GM23338 (cell line): ENCODE measurements around the gene PODN. TPM values are rescaled to one million over a fixed set of nuclear protein-coding genes. Genes with fewer than 3 reads are reported as not detected.

Experiments used
- ATAC-seq: fragments of 200-7000 bp; cut with Tn5 transposase; 3 replicates; pipeline ENCODE4 v1.9.1; 2020
- DNase-seq: peaks from one replicate; pipeline ENCODE4 v3.0.0-alpha.2; 2015; ENCODE audit warnings: low spot score
- H2AFZ ChIP-seq: fragments of 200-600 bp; sonication (generic); 2 replicates; pipeline ENCODE4 v1.8.0; 2016; ENCODE audit warnings: antibody characterized with exemption, mild to moderate bottlenecking, moderate library complexity
- H3F3A ChIP-seq: fragments of 200-600 bp; sonication (generic); replicated peaks from 2 replicates; pipeline ENCODE4 v1.8.0; 2017; ENCODE audit warnings: antibody characterized with exemption, mixed run types, low read depth
- H3K27ac ChIP-seq: fragments of 200-600 bp; sonication (generic); 2 replicates; pipeline ENCODE4 v1.6.1; 2016; ENCODE audit warnings: low read depth
- H3K27me3 ChIP-seq: fragments of 200-600 bp; sonication (generic); 2 replicates; pipeline ENCODE4 v1.8.0; 2016; ENCODE audit warnings: mild to moderate bottlenecking, mixed run types, moderate library complexity; ENCODE audit not compliant: insufficient read depth
- H3K36me3 ChIP-seq: fragments of 200-600 bp; sonication (generic); 2 replicates; pipeline ENCODE4 v1.8.0; 2016; ENCODE audit warnings: mild to moderate bottlenecking; ENCODE audit not compliant: insufficient read depth
- H3K4me1 ChIP-seq: fragments of 200-600 bp; sonication (generic); 2 replicates; pipeline ENCODE4 v1.8.0; 2016; ENCODE audit warnings: mild to moderate bottlenecking, moderate library complexity; ENCODE audit not compliant: insufficient read depth
- H3K4me2 ChIP-seq: fragments of 200-600 bp; sonication (generic); 2 replicates; pipeline ENCODE4 v1.7.1; 2017; ENCODE audit warnings: mixed run types
- H3K4me3 ChIP-seq: fragments of 200-600 bp; sonication (generic); 2 replicates; pipeline ENCODE4 v1.6.1; 2016; ENCODE audit warnings: mixed run types
- H3K79me2 ChIP-seq: fragments of 200-600 bp; sonication (generic); replicated peaks from 2 replicates; pipeline ENCODE4 v1.8.0; 2017; ENCODE audit warnings: mild to moderate bottlenecking; ENCODE audit not compliant: insufficient read depth
- H3K9me2 ChIP-seq: fragments of 200-600 bp; sonication (generic); 2 replicates; pipeline ENCODE4 v1.8.0; 2017; ENCODE audit not compliant: insufficient read depth
- H4K20me1 ChIP-seq: fragments of 200-600 bp; sonication (generic); replicated peaks from 2 replicates; pipeline ENCODE4 v1.8.0; 2017; ENCODE audit warnings: mild to moderate bottlenecking; ENCODE audit not compliant: insufficient read depth
- H3K27ac Mint-ChIP-seq: 2 replicates; pipeline ENCODE4 v1.8.0; 2020; ENCODE audit warnings: inconsistent platforms, mild to moderate bottlenecking, moderate library complexity, mixed read lengths
- H3K27me3 Mint-ChIP-seq: 3 replicates; pipeline ENCODE4 v1.8.0; 2022; ENCODE audit warnings: low read depth, mild to moderate bottlenecking, moderate library complexity, mixed read lengths, inconsistent platforms; ENCODE audit not compliant: insufficient read depth, poor library complexity
- H3K36me3 Mint-ChIP-seq: 3 replicates; pipeline ENCODE4 v1.8.0; 2021; ENCODE audit warnings: low read depth, mild to moderate bottlenecking, inconsistent platforms, moderate library complexity, mixed read lengths
- H3K4me1 Mint-ChIP-seq: 3 replicates; pipeline ENCODE4 v1.8.0; 2020; ENCODE audit warnings: mild to moderate bottlenecking, inconsistent platforms, mixed read lengths
- H3K4me3 Mint-ChIP-seq: 3 replicates; pipeline ENCODE4 v1.8.0; 2021; ENCODE audit warnings: moderate library complexity, mild to moderate bottlenecking, inconsistent platforms, mixed read lengths
- H3K9me3 Mint-ChIP-seq: 3 replicates; pipeline ENCODE4 v1.8.0; 2020; ENCODE audit warnings: moderate library complexity, mild to moderate bottlenecking, inconsistent platforms, mixed read lengths
- EZH2phosphoT487 ChIP-seq: fragments of 200-600 bp; sonication (generic); IDR thresholded peaks from one replicate; pipeline ENCODE4 v1.8.1; 2018; ENCODE audit warnings: antibody characterized with exemption; ENCODE audit not compliant: unreplicated experiment
- NANOG ChIP-seq: IDR thresholded peaks from 2 replicates; pipeline ENCODE4 v1.6.1; 2016; ENCODE audit warnings: antibody characterized with exemption, borderline replicate concordance
- POLR2AphosphoS5 ChIP-seq: IDR thresholded peaks from 2 replicates; pipeline ENCODE4 v1.6.1; 2016; ENCODE audit warnings: antibody characterized with exemption, low read depth
- REST ChIP-seq: IDR thresholded peaks from one replicate; pipeline ENCODE4 v1.6.1; 2018; ENCODE audit warnings: antibody characterized with exemption; ENCODE audit not compliant: unreplicated experiment
- STAT1 ChIP-seq: IDR thresholded peaks from one replicate; pipeline ENCODE4 v1.6.1; 2016; ENCODE audit warnings: antibody characterized with exemption; ENCODE audit not compliant: unreplicated experiment
- ZNF114 ChIP-seq: fragments of 250-450 bp; sonication (Bioruptor Pico); IDR thresholded peaks from 2 replicates; pipeline ENCODE4 v1.5.0; 2020; ENCODE audit warnings: mild to moderate bottlenecking, moderate library complexity
- ZNF331 ChIP-seq: fragments of 250-450 bp; sonication (Bioruptor Pico); IDR thresholded peaks from 2 replicates; pipeline ENCODE4 v1.5.0; 2020; ENCODE audit warnings: low read depth, mild to moderate bottlenecking, moderate library complexity
- polyA plus RNA-seq: library from polyadenylated mRNA; unstranded; fragments of >200 nt; fragmentation: Nextera tagmentation; extraction: Ambion mirVana; gene quantifications from 2 replicates; pipeline ENCODE4 v1.2.1, GENCODE V29; 2016
- total RNA-seq: library from RNA; depleted of rRNA; stranded (reverse); fragments of >200 nt; shearing (Covaris generic); gene quantifications from 2 replicates; pipeline ENCODE4 v1.2.3, GENCODE V29; 2014
- TF ChIP-seq, protein P1 (sequence below): fragments of 250-450 bp; sonication (Bioruptor Pico); IDR thresholded peaks from 2 replicates; pipeline ENCODE4 v1.5.0; 2020; ENCODE audit warnings: mild to moderate bottlenecking, moderate library complexity

PODN gene
- total and polyA plus RNA-seq, 2 experiments from 2014 or later: 0.16 to 0.24 TPM

DNA sequence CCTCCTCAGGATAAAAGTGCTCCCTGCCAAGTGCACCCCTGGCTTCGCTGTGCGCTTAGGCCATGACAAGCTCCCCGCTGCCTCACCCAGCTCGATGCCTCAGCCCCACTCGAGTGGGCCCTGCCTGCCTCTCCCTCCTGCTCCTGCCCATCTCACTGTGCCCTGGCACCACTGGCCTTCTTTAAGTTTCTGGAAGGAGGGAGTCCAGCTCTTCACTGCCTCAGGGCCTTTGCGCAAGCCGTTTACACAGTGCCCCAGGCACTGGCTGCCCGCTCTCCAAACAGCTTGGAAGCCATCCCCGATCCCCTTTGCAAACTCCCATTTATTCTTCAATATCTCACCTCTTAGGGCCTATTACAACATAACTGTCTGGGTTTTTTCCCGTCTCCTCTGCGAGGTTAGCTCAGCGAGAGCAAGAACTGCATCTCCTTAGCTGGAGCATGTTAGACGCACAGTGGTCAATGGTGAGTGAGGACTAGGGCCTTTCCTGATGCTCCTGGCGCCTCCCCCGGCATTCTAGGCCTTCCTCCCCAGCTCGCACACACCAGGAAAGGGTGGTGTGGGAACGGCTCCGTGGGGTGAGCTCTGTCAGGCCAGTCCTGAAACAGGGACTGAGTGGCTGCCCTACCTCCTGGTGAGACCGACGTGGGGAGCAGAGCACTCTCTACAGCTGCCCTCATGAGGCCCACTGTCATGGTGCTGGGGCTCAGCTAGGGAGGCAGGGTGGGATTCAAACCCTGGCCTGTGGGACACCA is 31.9 kb downstream of the PODN start:
- H3K4me3 Mint-ChIP-seq: no peak overlapping the region
- H3K4me2 ChIP-seq: no peak overlapping the region
- no peak overlapping the region for H2AFZ ChIP-seq
- H3K27me3 ChIP-seq: no peaks in the 10 kb centered on the region
- H3F3A ChIP-seq: no peaks in the 10 kb centered on the region
- no peaks in the 10 kb centered on the region for H3K9me3 Mint-ChIP-seq
- no peak overlapping the region for H3K27ac Mint-ChIP-seq
- DNase-seq (no peak), ATAC-seq (no peak)
- no peak for TF ChIP-seq REST
- no peak for TF ChIP-seq POLR2AphosphoS5
- no peak for TF ChIP-seq NANOG
- TF ChIP-seq ZNF331 (CRISPR knock-in tag): no peak
- no peak for TF ChIP-seq ZNF114
- no peaks in the 10 kb centered on the region for H3K4me1 ChIP-seq
- H3K4me1 Mint-ChIP-seq: no peaks in the 10 kb centered on the region
- H3K36me3 ChIP-seq: no peaks in the 10 kb centered on the region
- H3K36me3 Mint-ChIP-seq: no peaks in the 10 kb centered on the region
- H3K79me2 ChIP-seq: no peaks in the 10 kb centered on the region
- H3K27me3 Mint-ChIP-seq: peaks cover 2% of the 10 kb centered on the region
- no peak overlapping the region for H3K4me3 ChIP-seq
- no peak overlapping the region for H3K27ac ChIP-seq
- no peaks in the 10 kb centered on the region for H3K9me2 ChIP-seq
- H4K20me1 ChIP-seq: no peaks in the 10 kb centered on the region

DNA sequence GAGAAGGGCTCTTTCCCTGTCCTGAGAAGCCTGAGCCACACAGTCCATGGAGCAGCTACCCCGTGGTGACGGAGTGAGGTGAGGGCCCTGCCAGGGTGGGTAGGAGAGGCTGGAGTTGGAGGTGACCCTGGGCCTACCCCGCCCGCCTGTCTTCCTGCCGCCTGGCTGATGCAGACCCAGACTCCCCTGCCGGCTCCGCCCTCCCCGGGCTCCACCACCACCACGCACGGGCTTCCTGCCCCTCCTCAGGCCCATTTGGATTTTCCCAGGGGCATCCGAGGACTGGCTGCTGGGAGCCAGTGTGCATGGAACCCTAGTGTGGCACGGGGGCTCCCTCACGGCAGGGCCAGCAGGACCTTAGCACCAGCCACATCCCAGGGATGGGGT is 32.5 kb downstream of the PODN start:
- H3K36me3 ChIP-seq: no peaks in the 10 kb centered on the region
- peaks cover 2% of the 10 kb centered on the region for H3K27me3 Mint-ChIP-seq
- H3K27me3 ChIP-seq: no peaks in the 10 kb centered on the region
- H3K4me2 ChIP-seq: no peak overlapping the region
- H3F3A ChIP-seq: no peaks in the 10 kb centered on the region
- H4K20me1 ChIP-seq: no peaks in the 10 kb centered on the region
- H3K9me2 ChIP-seq: no peaks in the 10 kb centered on the region
- H3K79me2 ChIP-seq: no peaks in the 10 kb centered on the region
- H3K9me3 Mint-ChIP-seq: no peaks in the 10 kb centered on the region
- no peaks in the 10 kb centered on the region for H3K4me1 Mint-ChIP-seq
- TF ChIP-seq NANOG: no peak
- TF ChIP-seq EZH2phosphoT487: no peak
- TF ChIP-seq, protein P1, sequence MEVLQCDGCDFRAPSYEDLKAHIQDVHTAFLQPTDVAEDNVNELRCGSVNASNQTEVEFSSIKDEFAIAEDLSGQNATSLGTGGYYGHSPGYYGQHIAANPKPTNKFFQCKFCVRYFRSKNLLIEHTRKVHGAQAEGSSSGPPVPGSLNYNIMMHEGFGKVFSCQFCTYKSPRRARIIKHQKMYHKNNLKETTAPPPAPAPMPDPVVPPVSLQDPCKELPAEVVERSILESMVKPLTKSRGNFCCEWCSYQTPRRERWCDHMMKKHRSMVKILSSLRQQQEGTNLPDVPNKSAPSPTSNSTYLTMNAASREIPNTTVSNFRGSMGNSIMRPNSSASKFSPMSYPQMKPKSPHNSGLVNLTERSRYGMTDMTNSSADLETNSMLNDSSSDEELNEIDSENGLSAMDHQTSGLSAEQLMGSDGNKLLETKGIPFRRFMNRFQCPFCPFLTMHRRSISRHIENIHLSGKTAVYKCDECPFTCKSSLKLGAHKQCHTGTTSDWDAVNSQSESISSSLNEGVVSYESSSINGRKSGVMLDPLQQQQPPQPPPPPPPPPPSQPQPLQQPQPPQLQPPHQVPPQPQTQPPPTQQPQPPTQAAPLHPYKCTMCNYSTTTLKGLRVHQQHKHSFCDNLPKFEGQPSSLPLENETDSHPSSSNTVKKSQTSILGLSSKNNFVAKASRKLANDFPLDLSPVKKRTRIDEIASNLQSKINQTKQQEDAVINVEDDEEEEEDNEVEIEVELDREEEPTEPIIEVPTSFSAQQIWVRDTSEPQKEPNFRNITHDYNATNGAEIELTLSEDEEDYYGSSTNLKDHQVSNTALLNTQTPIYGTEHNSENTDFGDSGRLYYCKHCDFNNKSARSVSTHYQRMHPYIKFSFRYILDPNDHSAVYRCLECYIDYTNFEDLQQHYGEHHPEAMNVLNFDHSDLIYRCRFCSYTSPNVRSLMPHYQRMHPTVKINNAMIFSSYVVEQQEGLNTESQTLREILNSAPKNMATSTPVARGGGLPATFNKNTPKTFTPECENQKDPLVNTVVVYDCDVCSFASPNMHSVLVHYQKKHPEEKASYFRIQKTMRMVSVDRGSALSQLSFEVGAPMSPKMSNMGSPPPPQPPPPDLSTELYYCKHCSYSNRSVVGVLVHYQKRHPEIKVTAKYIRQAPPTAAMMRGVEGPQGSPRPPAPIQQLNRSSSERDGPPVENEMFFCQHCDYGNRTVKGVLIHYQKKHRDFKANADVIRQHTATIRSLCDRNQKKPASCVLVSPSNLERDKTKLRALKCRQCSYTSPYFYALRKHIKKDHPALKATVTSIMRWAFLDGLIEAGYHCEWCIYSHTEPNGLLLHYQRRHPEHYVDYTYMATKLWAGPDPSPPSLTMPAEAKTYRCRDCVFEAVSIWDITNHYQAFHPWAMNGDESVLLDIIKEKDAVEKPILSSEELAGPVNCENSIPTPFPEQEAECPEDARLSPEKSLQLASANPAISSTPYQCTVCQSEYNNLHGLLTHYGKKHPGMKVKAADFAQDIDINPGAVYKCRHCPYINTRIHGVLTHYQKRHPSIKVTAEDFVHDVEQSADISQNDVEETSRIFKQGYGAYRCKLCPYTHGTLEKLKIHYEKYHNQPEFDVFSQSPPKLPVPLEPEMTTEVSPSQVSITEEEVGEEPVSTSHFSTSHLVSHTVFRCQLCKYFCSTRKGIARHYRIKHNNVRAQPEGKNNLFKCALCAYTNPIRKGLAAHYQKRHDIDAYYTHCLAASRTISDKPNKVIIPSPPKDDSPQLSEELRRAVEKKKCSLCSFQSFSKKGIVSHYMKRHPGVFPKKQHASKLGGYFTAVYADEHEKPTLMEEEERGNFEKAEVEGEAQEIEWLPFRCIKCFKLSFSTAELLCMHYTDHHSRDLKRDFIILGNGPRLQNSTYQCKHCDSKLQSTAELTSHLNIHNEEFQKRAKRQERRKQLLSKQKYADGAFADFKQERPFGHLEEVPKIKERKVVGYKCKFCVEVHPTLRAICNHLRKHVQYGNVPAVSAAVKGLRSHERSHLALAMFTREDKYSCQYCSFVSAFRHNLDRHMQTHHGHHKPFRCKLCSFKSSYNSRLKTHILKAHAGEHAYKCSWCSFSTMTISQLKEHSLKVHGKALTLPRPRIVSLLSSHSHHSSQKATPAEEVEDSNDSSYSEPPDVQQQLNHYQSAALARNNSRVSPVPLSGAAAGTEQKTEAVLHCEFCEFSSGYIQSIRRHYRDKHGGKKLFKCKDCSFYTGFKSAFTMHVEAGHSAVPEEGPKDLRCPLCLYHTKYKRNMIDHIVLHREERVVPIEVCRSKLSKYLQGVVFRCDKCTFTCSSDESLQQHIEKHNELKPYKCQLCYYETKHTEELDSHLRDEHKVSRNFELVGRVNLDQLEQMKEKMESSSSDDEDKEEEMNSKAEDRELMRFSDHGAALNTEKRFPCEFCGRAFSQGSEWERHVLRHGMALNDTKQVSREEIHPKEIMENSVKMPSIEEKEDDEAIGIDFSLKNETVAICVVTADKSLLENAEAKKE (CRISPR knock-in tag): no peak
- no peak for TF ChIP-seq STAT1
- no peak overlapping the region for H3K27ac ChIP-seq
- H3K4me3 ChIP-seq: no peak overlapping the region
- H3K4me3 Mint-ChIP-seq: no peak overlapping the region
- no peak for DNase-seq
- no peak overlapping the region for H2AFZ ChIP-seq
- ATAC-seq: peak; percentile 29
- no peaks in the 10 kb centered on the region for H3K4me1 ChIP-seq
- no peaks in the 10 kb centered on the region for H3K36me3 Mint-ChIP-seq
- H3K27ac Mint-ChIP-seq: no peak overlapping the region
